CD14-positive monocyte (primary cell): ENCODE measurements around the gene AS3MT. TPM values are rescaled to one million over a fixed set of nuclear protein-coding genes. Genes with fewer than 3 reads are reported as not detected.

Experiments
- DNase-seq, 3 donors: peaks; one replicate each; pipeline ENCODE4 v3.0.0-alpha.2; 2011 to 2022
- H2AFZ ChIP-seq: 2 replicates; pipeline ENCODE4 v1.6.0; 2012; ENCODE audit warnings: mild to moderate bottlenecking, low read depth, low read length, inconsistent platforms; ENCODE audit not compliant: insufficient read depth, poor library complexity, severe bottlenecking
- H3K27ac ChIP-seq, 2 donors: 1 replicate in 1 of 2; 2 replicates in 1 of 2; pipeline ENCODE4 v1.5.1; 2012 to 2013; ENCODE audit warnings: low read length in 2 of 2, control low read depth in 1 of 2, inconsistent platforms in 1 of 2, low read depth in 1 of 2, mild to moderate bottlenecking in 1 of 2
- H3K27me3 ChIP-seq, 2 donors: one replicate each; pipeline versions ENCODE4 v1.6.0 to v1.6.1; 2011 to 2013; ENCODE audit warnings: low read length in 2 of 2; ENCODE audit not compliant: control insufficient read depth in 2 of 2, insufficient read depth in 2 of 2
- H3K36me3 ChIP-seq, 2 donors: replicated peaks in 1 of 2; 1 replicate in 1 of 2; 2 replicates in 1 of 2; pipeline versions ENCODE4 v1.5.1 to v1.6.1; 2012 to 2013; ENCODE audit warnings: low read length in 2 of 2, control low read depth in 1 of 2, inconsistent platforms in 1 of 2, mild to moderate bottlenecking in 1 of 2; ENCODE audit not compliant: insufficient read depth in 2 of 2, control insufficient read depth in 1 of 2
- H3K4me1 ChIP-seq, 2 donors: 1 replicate in 1 of 2; 2 replicates in 1 of 2; pipeline versions ENCODE4 v1.5.1 to v1.6.1; 2012 to 2013; ENCODE audit warnings: low read length in 2 of 2, control low read depth in 1 of 2, inconsistent platforms in 1 of 2, mild to moderate bottlenecking in 1 of 2, moderate library complexity in 1 of 2; ENCODE audit not compliant: insufficient read depth in 2 of 2, control insufficient read depth in 1 of 2
- H3K4me2 ChIP-seq: replicated peaks from 2 replicates; pipeline ENCODE3; 2012; ENCODE audit warnings: low read length, moderate library complexity, mild to moderate bottlenecking; ENCODE audit not compliant: poor library complexity, severe bottlenecking; ENCODE audit errors: extremely low read depth
- H3K4me3 ChIP-seq, 3 experiments: fragments of 200-600 bp in 1 of 3; sonication (generic) in 1 of 3; replicated peaks in 1 of 3; 1 replicate in 2 of 3; 2 replicates in 1 of 3; pipeline ENCODE4 v1.5.1; 2011 to 2013; ENCODE audit warnings: low read length in 3 of 3, mild to moderate bottlenecking in 3 of 3, control low read depth in 2 of 3, low read depth in 2 of 3, inconsistent platforms in 1 of 3, moderate library complexity in 1 of 3
- H3K79me2 ChIP-seq: 2 replicates; pipeline ENCODE4 v1.6.0; 2012; ENCODE audit warnings: mild to moderate bottlenecking, control low read depth, inconsistent platforms, low read length, moderate library complexity; ENCODE audit not compliant: insufficient read depth
- H3K9ac ChIP-seq: 2 replicates; pipeline ENCODE4 v1.6.0; 2017; ENCODE audit warnings: low read length, mild to moderate bottlenecking; ENCODE audit not compliant: insufficient read depth, poor library complexity, severe bottlenecking
- H3K9me3 ChIP-seq, 2 donors: replicated peaks in 1 of 2; 1 replicate in 1 of 2; 2 replicates in 1 of 2; pipeline versions ENCODE4 v1.5.1 to v1.6.1; 2012 to 2013; ENCODE audit warnings: low read length in 2 of 2, control low read depth in 1 of 2; ENCODE audit not compliant: control insufficient read depth in 1 of 2, insufficient read depth in 1 of 2
- H4K20me1 ChIP-seq: 2 replicates; pipeline ENCODE4 v1.6.0; 2012; ENCODE audit warnings: mild to moderate bottlenecking, low read length, control low read depth, moderate library complexity; ENCODE audit not compliant: insufficient read depth
- H3K27ac Mint-ChIP-seq, 7 donors: one replicate each; pipeline ENCODE4 v1.8.0; 2020; ENCODE audit warnings: mild to moderate bottlenecking in 7 of 7, mixed read lengths in 7 of 7, moderate library complexity in 6 of 7, inconsistent platforms in 2 of 7
- H3K27me3 Mint-ChIP-seq, 3 donors: one replicate each; pipeline ENCODE4 v1.8.0; 2021 to 2022; ENCODE audit warnings: low read depth in 3 of 3, mild to moderate bottlenecking in 3 of 3, mixed read lengths in 3 of 3, moderate library complexity in 3 of 3, inconsistent platforms in 1 of 3
- H3K36me3 Mint-ChIP-seq, 2 donors: one replicate each; pipeline ENCODE4 v1.8.0; 2020; ENCODE audit warnings: mixed read lengths in 2 of 2, inconsistent platforms in 1 of 2, mild to moderate bottlenecking in 1 of 2
- H3K4me1 Mint-ChIP-seq: one replicate; pipeline ENCODE4 v1.8.0; 2020; ENCODE audit warnings: mild to moderate bottlenecking, mixed read lengths
- H3K4me3 Mint-ChIP-seq, 2 donors: one replicate each; pipeline ENCODE4 v1.8.0; 2020; ENCODE audit warnings: mild to moderate bottlenecking in 2 of 2, mixed read lengths in 2 of 2, moderate library complexity in 1 of 2
- H3K9me3 Mint-ChIP-seq, 7 donors: one replicate each; pipeline ENCODE4 v1.8.0; 2020 to 2022; ENCODE audit warnings: mixed read lengths in 7 of 7, mild to moderate bottlenecking in 6 of 7, moderate library complexity in 6 of 7, inconsistent platforms in 2 of 7
- WGBS: methylation state at CpG from one replicate; pipeline ENCODE4 v1.1.5; 2013; ENCODE audit warnings: missing lambda C conversion rate; ENCODE audit not compliant: insufficient coverage; 5-methylcytosine and 5-hydroxymethylcytosine counted together
- intact Hi-C, 2 donors: fragments of 100-400 bp; cut with micrococcal nuclease; formaldehyde crosslinking; loops; one replicate each; pipeline versions ENCODE4 v1.15.0 to v1.15.1; 2023
- polyA plus RNA-seq, 3 donors: library from polyadenylated mRNA; depleted of rRNA in 1 of 3; unstranded in 2 of 3; stranded (reverse) in 1 of 3; fragments of 300-500 nt in 2 of 3; fragments of >200 nt in 1 of 3; fragmentation: Illumina TruSeq in 2 of 3; gene quantifications; 1 replicate in 2 of 3; 2 replicates in 1 of 3; pipeline ENCODE4 v1.2.3, GENCODE V29; 2012 to 2021
- TF ChIP-seq, protein P1 (sequence below): fragments of 200-600 bp; IDR thresholded peaks from one replicate; pipeline ENCODE4 v1.8.0; 2022; ENCODE audit warnings: antibody characterized with exemption, mild to moderate bottlenecking

AS3MT gene
- polyA plus RNA-seq, 3 donors = 0.09 to 0.45 TPM; not detected in 1

DNA sequence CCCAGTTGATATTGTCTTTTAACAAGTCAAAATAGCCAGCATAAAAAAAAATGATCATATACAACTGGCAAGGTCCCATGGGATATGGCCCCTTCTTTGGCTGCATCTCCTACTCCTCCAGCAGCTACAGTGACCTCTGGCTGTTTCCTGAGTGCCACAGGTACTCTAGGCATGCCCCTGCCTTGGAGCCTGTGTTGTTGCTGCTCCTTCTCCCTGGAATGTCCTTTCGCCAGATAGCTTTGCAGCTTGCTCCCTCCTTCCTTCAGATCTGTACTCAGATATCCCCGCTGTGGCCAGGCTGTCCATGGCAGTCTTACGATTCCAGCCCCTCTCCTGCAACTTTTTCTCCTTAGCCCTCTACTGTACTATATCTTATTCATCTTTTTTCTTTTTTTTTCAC lies 72.1 kb downstream of the AS3MT start:
- WGBS = 89% methylated on average over 2 of the region's 3 CpGs
- no peak for DNase-seq
- TF ChIP-seq, protein P1, sequence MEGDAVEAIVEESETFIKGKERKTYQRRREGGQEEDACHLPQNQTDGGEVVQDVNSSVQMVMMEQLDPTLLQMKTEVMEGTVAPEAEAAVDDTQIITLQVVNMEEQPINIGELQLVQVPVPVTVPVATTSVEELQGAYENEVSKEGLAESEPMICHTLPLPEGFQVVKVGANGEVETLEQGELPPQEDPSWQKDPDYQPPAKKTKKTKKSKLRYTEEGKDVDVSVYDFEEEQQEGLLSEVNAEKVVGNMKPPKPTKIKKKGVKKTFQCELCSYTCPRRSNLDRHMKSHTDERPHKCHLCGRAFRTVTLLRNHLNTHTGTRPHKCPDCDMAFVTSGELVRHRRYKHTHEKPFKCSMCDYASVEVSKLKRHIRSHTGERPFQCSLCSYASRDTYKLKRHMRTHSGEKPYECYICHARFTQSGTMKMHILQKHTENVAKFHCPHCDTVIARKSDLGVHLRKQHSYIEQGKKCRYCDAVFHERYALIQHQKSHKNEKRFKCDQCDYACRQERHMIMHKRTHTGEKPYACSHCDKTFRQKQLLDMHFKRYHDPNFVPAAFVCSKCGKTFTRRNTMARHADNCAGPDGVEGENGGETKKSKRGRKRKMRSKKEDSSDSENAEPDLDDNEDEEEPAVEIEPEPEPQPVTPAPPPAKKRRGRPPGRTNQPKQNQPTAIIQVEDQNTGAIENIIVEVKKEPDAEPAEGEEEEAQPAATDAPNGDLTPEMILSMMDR = no peak
- Histone ChIP-seq H3K4me1 (no peaks in the 10 kb centered on the region), H3K79me2 (no peaks in the 10 kb centered on the region), H2AFZ (no peak overlapping the region), H3K36me3 (no peaks in the 10 kb centered on the region), H3K4me3 (no peak overlapping the region), H3K9ac (no peak overlapping the region), H3K27ac (no peak overlapping the region), H3K4me2 (no peak overlapping the region), H3K9me3 (no peaks in the 10 kb centered on the region), H3K27me3 (no peaks in the 10 kb centered on the region), H4K20me1 (no peaks in the 10 kb centered on the region)
- intact Hi-C loops = no loop called here
- no peaks in the 10 kb centered on the region for H3K4me1 Mint-ChIP-seq
- no peaks in the 10 kb centered on the region for H3K27me3 Mint-ChIP-seq
- H3K27ac Mint-ChIP-seq = peak overlapping the region in 1 of 7 donors; percentile 65
- no peaks in the 10 kb centered on the region for H3K9me3 Mint-ChIP-seq
- no peak overlapping the region for H3K4me3 Mint-ChIP-seq
- peaks cover 0 to 2% of the 10 kb centered on the region in 2 donors for H3K36me3 Mint-ChIP-seq

- TF ChIP-seq, protein P1 = no peak
- H3K79me2 ChIP-seq = no peaks in the 10 kb centered on the region
- no peak overlapping the region for H3K27ac Mint-ChIP-seq
- H3K4me1 Mint-ChIP-seq = peaks cover 3% of the 10 kb centered on the region
- no peaks in the 10 kb centered on the region for H3K9me3 ChIP-seq
- H3K27ac ChIP-seq = no peak overlapping the region
- no peaks in the 10 kb centered on the region for H3K36me3 ChIP-seq
- H3K4me3 Mint-ChIP-seq = no peak overlapping the region
- H3K4me1 ChIP-seq = no peaks in the 10 kb centered on the region
- H3K27me3 ChIP-seq = no peaks in the 10 kb centered on the region
- H3K9ac ChIP-seq = no peak overlapping the region
- H3K27me3 Mint-ChIP-seq = no peaks in the 10 kb centered on the region
- no peaks in the 10 kb centered on the region for H3K9me3 Mint-ChIP-seq
- no peak for DNase-seq
- no peak overlapping the region for H3K4me3 ChIP-seq
- 88% methylated on average over 1 of the region's 3 CpGs for WGBS
- no peak overlapping the region for H2AFZ ChIP-seq
- intact Hi-C loops = no loop called here
- H4K20me1 ChIP-seq = no peaks in the 10 kb centered on the region
- no peak overlapping the region for H3K4me2 ChIP-seq
- H3K36me3 Mint-ChIP-seq = peaks cover 0 to 2% of the 10 kb centered on the region in 2 donors
Measured at GRCh38 chr10:102945449-102945848, 76.2 kb downstream of the AS3MT start.
